ENCODE measurements around the gene GMFB.
"Not testable (repeated sequence)": the region's sequence is repeated elsewhere in the genome, so short reads cannot be mapped to it uniquely, and the experiment has no call there.

GMFB gene

DNA sequence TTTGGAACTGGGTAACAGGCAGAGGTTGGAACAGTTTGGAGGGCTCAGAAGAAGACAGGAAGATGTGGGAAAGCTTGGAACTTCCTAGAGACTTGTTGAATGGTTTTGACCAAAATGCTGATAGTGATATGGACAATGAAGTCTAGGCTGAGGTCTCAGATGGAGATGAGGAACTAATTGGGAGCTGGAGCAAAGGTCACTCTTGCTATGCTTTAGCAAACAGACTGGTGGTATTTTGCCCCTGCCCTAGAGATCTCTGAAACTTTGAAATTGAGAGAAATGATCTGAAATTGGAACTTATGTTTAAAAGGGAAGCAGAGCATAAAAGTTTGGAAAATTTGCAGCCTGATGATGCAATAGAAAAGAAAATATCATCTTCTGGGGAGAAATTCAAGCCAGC is 30.2 kb downstream of the GMFB start:
- not testable (repeated sequence) for DNase-seq (ENCODE audit: low read depth)

- DNase-seq (ENCODE audit: low read depth), result no peak
These were observed 31.2 kb downstream of the GMFB start for GRCh38 chr14:54457609-54457996.

GRCh38 chr14:54456820-54457608 is 31.8 kb downstream of the GMFB start:
- DNase-seq (ENCODE audit: low read depth), result not testable (repeated sequence)

DNA sequence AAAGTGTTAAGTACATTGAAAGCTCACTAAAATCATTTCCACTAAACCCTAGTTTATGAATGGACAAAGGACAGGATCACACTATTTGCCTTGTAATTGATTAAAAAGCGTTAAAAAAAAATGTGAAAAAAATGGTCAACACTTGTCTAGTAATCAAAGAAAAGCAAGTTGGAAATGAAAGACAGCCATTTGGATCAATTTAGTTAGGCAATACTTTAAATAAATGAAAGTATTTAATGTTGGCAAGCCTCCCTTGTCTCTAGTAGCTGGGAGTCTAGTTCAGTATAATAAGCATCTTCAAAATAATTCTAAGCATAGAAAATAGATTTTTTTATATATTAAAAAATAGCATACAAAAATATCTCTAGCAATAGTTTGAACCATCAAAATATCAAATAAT is 33.4 kb downstream of the GMFB start:
- DNase-seq (ENCODE audit: low read depth), result no peak

DNA sequence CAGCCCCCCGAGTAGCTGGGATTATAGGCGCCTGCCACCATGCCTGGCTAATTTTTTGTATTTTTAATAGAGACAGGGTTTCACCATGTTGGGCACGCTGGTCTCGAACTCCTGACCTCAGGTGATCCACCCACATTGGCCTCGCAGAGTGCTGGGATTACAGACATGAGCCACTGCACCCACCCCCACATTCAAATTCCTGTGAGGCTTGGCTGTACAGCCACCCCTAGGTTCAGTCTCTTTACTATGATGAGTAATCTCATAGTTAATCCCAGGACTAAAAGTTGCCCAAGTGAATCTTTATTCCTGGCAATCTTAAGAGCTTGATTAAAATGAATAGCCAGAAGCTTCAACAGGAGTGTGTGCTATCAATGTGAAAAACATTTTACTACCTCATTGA is 34.8 kb downstream of the GMFB start:
- not testable (repeated sequence) for DNase-seq (ENCODE audit: low read depth)

DNA sequence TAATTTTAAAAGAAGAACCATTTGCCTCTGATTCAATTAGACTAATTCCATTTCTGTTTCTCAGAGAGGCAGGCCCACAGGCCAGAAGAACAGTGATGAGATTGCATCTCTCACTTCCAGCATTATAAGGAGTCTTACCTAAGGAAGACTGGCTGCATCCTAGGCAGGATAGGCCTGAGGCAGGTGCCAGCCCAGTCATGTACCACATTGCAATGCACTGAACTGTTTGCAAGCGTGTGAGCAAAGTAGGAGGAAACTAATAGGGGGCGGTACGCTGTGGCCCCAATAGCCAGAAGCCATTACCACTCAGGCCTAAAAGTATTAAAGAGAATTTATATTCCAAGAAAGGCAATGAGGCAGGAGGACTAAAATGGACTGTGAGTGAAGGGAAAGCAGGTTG is 35.5 kb downstream of the GMFB start:
- DNase-seq (ENCODE audit: low read depth), result no peak

DNA sequence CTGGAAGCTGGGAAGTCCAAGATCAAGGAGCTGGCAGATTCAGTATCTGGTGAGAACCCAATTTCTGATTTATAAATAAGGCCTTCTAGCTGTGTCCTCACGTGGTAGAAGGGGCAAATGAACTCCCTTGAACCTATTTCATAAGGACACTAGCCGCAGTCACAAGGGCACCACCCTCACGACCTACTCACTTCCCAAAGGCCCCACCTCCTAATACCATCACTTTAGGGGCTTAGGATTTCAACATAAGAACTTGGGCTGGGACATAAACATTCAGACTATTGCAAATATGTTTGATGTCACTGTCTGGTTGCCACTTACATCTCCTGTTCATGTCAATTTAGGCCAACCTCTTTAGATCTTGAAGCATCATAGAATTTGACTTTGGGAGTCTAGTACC is 36.8 kb downstream of the GMFB start:
- no peak for DNase-seq (ENCODE audit: low read depth)

DNA sequence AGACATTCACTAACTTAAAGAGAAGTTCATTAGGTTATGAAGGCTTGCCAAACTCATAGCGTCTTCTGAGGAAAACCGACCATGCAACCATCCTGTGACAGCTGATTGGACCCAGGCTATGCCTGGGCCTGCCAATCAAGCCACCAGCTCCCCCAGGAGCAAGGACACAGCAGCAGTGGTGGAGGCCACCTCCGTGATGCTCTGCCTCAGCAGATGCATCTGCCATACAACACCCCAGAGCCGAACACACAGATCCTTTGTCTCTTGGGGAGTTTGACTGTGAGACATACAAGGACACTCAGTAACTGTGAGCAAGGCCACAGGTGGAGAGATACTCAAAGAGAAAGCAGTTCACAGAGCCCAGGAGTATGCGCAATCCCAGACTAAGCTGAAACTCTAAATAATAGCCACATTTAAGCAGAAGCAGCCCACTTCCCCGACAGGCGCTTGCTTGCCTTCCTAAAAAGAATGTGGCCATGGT is 37.6 kb downstream of the GMFB start:
- no peak for DNase-seq (ENCODE audit: low read depth)

DNA sequence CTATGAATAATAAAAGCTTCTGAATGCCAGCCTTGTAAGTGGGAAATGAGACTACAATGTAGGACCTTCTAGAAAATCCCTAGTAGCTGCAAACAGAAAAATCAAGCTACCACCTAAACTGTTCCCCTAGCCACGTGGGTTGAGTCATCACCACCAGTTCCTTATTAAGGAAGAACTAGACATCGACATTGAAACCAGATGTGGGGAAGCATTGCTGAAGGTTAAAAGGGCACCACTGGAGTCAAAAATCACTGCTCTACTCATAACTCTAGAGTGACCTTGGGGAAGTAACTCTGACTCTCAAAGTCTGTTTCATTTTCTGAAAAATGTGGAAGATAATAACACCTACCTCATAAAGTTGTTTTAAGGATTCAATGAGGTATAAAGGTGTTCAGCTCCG is 38.2 kb downstream of the GMFB start:
- DNase-seq (ENCODE audit: low read depth), result peak; percentile 50

DNA sequence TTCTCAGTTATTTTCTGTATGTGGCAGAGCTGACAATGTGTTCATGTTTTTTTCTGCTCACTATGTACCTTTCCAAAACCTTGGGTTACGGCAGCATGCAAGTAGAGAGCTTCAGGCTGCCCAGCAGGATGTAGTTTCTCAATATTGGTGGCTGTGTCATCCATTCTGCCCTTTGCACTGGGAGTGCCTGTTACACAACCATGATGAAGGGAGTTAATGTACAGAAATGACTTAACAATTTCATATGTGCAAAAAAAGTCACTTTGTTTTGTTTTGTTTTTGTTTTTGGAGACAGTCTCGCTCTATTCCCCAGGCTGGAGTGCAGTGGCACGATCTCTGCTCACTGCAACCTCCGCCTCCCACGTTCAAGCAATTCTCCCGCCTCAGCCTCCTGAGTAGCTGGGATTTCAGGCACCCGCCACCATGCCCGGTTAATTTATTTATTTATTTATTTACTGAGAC is 41.5 kb downstream of the GMFB start:
- DNase-seq (ENCODE audit: low read depth), result no peak

DNA sequence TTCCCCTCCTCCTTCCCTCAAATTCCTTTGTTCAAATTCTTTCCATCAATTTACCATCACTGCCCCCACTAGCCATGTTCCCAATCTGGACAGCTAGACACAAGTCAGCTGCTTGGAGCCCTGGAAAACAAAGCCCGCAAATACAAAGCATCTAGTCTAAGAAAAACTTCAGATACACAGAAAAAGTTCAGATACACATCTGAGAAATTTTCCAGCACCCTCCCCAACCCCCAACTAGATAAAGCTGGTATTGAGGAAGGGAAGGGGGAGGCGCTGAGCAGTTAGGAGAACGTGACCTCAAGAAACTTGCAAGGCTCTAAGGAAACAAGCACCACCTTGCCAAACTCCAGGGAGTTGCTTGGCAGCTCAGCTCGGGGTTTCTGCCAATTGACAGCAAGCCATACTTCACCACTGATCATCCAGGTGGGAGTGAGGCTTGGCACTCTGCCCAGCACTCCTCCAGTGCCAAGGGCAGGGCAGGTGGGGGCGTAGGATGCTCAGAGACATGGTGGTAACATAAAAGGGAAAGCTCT is 42.6 kb downstream of the GMFB start:
- no peak for DNase-seq (ENCODE audit: low read depth)

GRCh38 chr14:54444681-54445080 is 44.1 kb downstream of the GMFB start:
- no peak for DNase-seq (ENCODE audit: low read depth)

- DNase-seq (ENCODE audit: low read depth), result no peak
These were observed 44.8 kb downstream of the GMFB start for GRCh38 chr14:54443981-54444380.

- not testable (repeated sequence) for DNase-seq (ENCODE audit: low read depth)
These were observed 45.8 kb downstream of the GMFB start for GRCh38 chr14:54442961-54443360.

DNA sequence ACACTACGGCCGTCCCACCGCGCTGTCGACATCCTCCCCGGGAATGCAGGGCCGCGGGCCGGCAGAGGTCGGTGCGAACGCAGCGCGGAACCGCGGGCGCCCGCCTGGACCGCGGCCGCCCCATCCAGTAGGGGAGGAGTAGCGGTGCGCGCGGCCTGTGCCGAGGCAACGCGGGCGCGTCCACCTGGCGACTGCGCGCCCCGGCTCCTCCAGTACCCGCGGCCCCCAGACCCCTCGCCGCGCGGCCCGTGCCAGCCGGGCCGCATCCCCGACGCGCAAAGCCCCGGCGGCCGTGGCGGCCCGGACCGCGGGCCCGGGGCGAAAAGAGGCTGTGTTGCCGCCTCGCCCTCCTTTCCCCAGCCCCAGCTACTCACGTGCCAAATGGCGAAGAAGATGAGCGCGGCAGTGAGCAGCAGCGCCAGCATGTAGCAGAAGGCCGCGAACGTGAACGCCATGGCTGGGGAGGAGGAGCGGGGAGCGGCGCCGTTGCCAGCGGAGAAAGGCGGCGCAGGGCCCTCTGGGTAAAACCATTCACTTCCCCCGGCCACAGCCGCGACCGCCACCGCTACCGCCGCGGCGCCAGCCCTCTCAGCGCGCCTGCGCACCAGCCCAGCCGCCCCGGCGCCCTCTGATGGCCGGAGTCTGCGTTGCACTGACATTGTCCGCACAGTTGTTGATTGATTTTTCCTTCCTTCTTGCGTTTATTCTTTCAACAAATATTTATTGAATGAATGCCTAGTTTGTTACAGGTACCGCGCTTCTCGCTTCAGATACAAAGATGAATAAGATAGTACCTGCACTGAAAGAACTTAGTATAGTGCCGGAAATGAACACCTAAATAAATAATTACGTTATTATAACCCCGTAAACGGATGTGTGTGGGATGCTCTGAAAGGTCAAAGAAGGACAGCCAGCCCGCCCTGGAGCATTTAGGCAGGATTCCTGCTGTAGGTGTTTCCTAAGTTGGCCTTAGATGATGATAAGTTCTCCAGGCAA is 47.6 kb downstream of the GMFB start, which contains the start of gene CNIH1:
Gene CNIH1, minus strand, starts transcription at position 502 of the 996 bp plus-strand sequence. Its CDS starts 47 bp downstream, at position 455.
- peak; percentile 53 for DNase-seq (ENCODE audit: low read depth)

DNA sequence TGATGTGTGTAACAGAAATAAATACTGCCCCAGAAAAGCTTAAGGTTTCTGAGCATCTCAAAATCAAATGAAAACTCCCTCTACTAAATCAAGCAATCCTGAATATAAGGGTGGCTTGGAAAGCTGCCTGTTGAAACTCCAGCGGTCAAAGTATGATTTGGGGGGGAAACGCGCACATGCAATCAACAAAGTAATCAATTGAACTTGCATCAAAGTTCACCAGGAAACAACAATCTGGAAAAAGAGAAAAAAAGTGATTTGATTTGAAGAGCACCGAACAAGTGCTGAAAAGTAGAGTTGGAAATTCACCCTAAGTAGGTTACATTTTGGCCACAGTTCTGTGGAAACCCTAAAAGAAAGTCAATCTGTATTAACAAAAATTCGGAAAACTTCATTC is 48.3 kb downstream of the GMFB start:
- DNase-seq (ENCODE audit: low read depth), result no peak

DNA sequence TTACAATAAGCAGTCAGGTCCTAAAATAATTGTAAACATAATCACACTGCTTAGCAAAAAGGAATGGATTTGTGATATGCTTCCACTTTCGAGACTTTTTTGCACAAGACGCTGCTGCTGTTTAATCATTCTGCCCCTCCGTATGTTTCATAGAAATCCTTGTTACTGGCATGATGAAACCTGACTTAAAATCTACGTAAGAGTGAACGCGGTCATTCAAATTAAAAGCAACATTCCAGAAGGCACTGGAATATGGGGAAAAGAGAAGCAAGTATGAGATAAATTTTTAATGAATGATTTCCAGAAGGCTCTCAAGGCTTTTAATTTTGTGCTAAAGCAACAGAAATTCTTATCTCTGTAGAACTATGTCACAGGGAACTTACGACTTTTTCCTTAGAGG is 48.7 kb downstream of the GMFB start:
- no peak for DNase-seq (ENCODE audit: low read depth)

DNA sequence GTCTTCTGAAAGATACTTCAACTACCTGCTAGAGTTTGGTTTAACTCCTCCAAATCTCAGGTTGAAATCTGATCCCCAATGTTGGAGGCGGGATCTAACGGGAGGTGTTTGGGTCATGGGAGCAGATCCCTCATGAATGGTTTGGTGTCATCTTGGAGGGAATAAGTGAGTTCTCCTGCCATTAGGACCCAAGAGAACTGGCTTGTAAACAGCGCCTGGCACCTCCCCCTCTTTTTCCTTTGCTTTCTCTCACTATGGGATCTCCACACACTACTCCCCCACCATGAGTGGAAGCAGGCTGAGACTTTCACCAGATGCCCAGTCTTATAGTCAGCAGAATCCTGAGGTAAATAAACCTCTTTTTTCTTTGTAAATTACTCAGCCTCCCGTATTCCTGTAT is 50.1 kb downstream of the GMFB start:
- no peak for DNase-seq (ENCODE audit: low read depth)

- not testable (repeated sequence) for DNase-seq (ENCODE audit: low read depth)
These were observed 50.8 kb downstream of the GMFB start for GRCh38 chr14:54437954-54438353.

GRCh38 chr14:54435500-54435981 is 53.2 kb downstream of the GMFB start:
- DNase-seq (ENCODE audit: low read depth), result no peak

GRCh38 chr14:54428527-54428926 is 60.3 kb downstream of the GMFB start:
- DNase-seq (ENCODE audit: low read depth), result no peak

DNA sequence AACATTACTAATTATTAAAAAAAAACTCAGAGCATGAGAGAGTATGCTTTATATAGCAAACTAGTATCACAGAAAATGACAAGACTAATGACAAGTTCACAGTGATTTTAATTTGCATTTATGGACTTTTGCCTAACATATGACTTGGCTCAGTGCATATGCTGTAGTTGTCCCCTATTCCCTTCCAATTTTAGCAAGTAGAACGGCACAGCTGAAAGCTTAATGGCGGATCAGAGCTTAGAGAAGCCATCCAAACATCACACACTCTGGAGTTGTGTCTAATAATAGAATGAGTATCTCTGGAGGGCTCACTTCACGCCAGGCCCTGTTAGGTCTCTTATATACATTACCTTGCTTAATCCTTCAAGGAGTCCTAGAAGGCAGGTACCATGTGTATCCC is 60.9 kb downstream of the GMFB start:
- no peak for DNase-seq (ENCODE audit: low read depth)
